GM19328 (cell line): ENCODE results near the gene ASAP2.

ENCODE experiments used
- ATAC-seq: cut with Tn5 transposase; IDR thresholded peaks from one replicate; pipeline ENCODE4 v1.9.1; 2021; ENCODE audit warnings: mild to moderate bottlenecking, moderate library complexity; ENCODE audit not compliant: unreplicated experiment

The ASAP2 gene

GRCh38 chr2:9230051-9230802 lies 23.6 kb downstream of the ASAP2 start:
- ATAC-seq = no peak

DNA sequence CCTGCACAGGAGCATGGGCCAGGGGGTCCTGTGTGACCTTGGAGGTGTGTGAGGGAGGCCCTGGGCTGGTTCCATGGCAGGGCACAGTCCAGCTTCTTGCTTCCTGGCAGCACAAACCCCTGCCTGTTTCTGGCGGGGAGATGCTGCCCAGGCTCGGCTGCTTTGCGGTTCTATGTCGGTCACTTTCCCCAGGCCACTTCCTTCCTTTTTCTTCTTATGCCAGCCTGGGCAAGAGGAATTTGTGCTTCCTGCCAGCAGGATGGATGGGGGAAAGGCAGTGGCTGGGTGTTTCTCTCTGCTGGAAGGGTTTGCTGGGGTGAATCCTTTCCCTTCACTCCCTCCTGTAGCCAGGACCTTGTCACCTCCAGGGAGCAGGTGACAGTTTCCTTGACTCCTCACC lies 24.3 kb downstream of the ASAP2 start:
- no peak for ATAC-seq

- ATAC-seq = no peak
Observed at GRCh38 chr2:9231291-9232165, 24.9 kb downstream of the ASAP2 start.

DNA sequence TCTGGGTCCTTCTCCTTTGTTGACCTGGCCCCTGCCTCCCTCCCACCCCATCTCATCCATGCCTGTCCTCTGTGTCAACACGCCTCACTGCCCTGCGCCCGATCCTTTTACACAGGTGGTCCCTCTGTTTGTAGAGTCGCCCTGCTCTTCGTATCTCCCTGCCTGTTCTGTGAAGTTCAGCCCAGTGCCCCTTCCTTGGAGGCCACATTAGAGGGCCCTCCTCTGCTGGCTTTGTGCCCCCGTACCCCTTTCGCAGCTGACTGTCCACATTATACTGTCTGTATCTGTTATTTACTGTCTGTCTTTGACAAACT lies 25.5 kb downstream of the ASAP2 start:
- no peak for ATAC-seq

DNA sequence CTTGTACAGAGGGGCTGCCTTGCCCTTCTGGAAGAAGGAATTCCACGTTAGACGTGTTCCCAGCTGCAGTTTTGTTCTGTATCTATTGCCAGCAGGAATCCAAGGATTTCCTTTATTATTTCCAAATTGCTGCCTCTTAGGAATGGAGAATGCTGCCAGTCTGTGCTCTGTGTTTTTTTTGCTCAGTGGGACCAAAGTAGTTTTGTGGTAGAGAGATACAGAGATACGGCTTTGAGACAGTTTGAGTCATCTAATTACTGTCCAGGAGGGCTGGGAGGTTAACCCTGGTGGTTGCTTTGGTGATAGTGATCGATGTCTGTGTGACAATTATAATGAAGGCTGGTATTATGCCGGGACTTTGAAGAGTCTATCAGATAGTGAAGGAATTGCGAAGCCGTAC lies 26.3 kb downstream of the ASAP2 start:
- no peak for ATAC-seq

DNA sequence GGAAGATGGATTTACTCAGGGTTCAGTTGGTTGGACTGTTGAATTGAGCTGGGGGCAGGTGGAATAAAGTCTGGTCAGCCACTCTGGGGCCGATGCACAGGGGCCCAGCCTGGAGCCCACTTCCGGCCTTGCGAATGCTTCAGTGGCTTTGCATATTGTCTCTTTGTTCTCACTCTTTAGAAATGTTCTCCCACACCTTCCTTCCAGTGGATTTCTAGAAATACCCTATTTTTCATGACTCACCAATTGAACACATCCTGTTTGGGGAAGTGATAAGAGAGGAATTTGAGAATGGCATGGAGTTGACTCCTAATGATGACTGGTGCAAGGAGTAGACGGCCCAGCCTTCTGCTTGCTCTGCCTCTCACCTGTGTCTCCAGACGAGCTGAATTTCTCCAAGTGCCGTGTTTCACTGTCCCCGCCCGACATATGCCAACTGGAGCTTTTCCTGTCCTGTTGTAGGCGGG lies 28.1 kb downstream of the ASAP2 start:
- ATAC-seq = no peak

- no peak for ATAC-seq
Observed at GRCh38 chr2:9235147-9236044, 28.8 kb downstream of the ASAP2 start.

DNA sequence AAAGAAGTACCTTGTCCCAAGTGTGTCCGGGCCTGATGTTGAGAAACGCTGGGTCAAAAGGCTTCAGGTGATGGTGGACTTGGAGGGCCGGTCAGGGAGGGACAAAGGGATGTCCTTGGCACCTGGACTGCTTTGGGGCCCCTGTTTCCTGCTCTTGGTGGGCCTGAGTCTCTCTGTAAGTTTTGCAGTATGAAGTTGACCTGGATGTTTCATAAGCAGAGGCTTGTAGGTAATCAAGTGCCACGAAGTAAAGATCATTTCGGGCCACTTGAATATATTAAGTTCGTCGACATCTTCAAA lies 29.4 kb downstream of the ASAP2 start:
- no peak for ATAC-seq

GRCh38 chr2:9236867-9237266 lies 30.3 kb downstream of the ASAP2 start:
- ATAC-seq = no peak

DNA sequence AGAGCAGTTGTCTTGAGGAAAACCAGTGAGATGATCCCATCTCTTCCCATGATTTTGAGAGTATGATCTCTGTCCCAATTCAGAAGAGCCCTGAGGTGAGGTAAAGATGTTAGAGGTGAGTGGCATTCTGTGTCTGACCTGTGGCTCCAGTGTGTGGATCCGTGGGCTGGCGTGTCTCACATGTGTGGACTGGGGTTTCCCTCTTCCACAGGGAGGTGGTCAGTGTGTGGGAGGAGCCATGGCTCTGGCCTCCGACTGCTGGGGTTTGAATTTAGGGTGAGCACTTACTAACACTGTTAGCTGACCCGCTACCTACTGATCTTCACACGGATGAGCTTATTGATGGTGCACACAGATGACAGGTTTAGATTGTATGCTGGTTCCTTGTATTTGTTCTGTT lies 31.2 kb downstream of the ASAP2 start:
- no peak for ATAC-seq

- no peak for ATAC-seq
Observed at GRCh38 chr2:9238591-9239326, 32.1 kb downstream of the ASAP2 start.

GRCh38 chr2:9239616-9240015 lies 33.0 kb downstream of the ASAP2 start:
- no peak for ATAC-seq

DNA sequence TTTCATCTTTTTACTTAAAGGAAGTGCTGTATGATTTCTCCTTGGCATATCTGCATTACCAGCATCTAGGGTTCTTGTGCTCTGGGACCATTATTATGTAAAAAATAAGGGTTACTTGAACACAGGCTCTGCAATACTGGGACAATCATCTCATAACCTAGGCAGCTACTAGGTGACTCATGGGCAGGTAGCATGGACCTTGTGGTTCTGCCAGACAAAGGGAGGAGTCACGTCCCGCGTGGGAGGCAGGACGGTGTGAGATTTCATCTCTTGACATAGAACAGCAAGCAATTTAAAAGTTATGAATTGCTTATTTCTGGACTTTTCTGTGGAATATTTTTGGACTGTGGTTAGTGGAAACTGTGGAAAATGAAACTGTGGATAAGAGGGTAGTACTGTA lies 34.1 kb downstream of the ASAP2 start:
- no peak for ATAC-seq

- ATAC-seq = no peak
Observed at GRCh38 chr2:9241233-9241632, 34.6 kb downstream of the ASAP2 start.

- no peak for ATAC-seq
Observed at GRCh38 chr2:9243357-9243756, 36.7 kb downstream of the ASAP2 start.

DNA sequence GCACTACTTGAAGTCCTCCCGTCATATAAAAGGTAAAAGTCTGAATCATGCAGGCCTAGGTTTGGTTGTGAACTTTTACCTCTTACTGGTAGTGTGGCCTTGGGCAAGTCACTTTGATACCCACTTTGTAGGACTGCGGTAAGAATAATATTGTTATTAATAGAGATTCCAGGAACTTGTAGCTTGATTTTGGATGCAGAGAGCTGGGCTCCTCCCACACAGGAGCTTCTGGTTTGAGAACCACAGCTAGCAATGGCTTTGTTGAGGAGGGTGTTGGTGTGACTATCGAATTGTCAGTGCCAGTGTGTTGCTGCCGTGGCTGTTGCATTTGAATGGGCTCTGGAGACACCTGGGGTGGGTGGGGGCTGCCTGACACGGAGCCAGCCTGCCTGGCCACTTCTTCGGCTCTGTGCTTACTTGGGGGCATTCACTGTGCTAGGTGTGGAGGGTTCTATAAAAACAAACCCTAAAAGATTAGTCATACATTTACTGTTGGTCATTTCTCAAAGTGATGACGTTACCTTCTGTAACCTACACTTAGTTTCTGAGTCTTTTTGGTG lies 38.5 kb downstream of the ASAP2 start:
- ATAC-seq = no peak

DNA sequence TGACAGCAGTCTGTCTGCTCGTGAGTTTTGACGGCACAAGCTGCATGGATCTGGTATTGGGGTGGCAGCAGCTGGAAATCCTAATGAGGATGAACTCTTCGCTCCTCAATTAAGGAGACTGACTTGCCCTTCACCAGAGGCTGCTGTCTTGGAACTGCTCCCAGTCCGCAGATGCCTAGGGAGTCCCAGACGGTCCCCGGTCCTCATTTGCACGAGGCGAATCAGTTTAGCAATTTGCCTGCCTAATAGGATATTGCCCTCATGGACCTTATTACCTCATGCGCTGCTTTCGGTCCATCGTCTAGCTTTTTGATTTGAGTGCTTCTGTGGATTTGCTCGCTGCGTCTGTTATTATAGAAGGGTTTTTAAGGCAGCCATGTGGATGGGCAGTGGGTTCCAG lies 40.6 kb downstream of the ASAP2 start:
- ATAC-seq = no peak

DNA sequence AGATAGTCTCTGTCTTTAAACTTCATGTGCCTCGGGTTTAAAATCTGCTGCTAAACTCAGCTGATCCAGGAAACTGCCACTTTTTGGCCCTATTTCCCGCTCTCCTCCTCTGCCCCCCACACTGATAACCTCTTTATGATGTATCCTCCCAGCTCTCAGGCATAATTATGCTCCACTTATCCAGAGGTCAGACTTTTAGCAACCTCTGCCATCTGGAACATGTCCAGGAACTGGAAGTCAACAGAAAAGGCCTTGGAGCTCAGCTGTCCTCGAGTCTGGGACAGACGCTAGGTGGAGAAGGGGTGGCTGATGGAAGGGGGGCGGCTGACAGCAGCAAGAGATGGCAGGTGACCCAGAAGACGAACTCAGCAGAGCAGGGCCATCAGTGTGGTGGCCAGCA lies 41.2 kb downstream of the ASAP2 start:
- ATAC-seq = no peak

DNA sequence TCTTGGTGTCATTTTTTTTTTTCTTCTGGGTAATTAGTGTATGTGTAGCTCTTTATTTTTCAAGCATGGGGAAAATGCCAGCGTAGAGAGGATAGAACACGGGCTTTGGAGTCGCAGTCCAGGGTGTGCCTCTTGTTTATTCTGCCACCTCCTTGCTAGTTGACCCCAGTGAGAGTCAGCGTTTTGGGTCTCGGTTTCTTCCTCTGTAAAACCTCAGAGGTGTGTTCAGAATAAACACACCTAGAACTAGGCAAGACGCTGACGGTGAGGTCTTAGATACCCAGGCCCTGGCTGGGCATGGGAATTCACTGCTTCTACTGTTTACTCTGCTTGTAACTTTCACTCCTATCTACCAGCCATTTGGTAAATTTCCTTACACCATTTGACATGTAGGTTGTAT lies 41.8 kb downstream of the ASAP2 start:
- ATAC-seq = no peak

DNA sequence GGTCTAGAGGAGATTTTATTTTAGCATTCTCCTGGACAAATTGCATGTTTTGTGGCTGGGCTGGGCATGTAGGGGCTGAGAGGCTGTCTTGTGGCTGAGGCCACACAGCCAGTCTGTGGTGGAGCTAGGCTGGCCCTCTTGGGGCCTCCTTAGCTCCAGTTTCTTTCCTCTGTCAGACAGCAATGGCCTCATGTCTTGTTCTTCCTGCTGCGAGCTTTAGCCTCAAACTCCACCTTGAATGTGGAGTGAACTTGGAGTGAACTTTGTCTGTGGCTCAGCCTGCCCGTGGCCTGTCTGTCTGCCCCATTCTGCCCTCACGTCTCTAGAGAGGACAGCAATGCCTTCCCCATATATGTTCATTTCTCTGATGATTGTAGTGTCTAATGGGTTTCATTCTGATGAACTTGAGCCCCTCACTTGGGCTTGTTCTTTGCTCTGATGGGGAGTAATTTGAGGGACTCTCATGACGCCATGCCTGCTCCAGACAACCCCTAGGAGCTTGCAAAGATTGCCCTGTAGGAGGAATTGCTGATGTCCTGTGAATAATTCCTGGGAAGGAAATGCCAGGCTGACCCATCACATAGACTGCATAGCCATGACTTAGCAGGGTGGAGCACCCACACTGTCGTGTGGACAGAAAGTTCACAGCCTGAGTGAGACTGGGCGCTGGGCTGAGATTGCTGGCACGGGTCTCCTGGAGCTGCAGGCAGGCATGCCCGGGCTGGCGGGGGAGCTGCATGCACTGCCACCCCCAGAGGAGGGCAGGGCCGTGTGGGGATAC lies 42.6 kb downstream of the ASAP2 start:
- ATAC-seq = no peak
